HG03432 (cell line): ENCODE data around the gene DLG3.
"Not testable (repeated sequence)": the region's sequence is repeated elsewhere in the genome, so short reads cannot be mapped to it uniquely, and the experiment has no call there.

Experiments
- ATAC-seq: cut with Tn5 transposase; IDR thresholded peaks from one replicate; pipeline ENCODE4 v1.9.1; 2021; ENCODE audit warnings: mild to moderate bottlenecking, moderate library complexity; ENCODE audit not compliant: unreplicated experiment

Gene DLG3

DNA sequence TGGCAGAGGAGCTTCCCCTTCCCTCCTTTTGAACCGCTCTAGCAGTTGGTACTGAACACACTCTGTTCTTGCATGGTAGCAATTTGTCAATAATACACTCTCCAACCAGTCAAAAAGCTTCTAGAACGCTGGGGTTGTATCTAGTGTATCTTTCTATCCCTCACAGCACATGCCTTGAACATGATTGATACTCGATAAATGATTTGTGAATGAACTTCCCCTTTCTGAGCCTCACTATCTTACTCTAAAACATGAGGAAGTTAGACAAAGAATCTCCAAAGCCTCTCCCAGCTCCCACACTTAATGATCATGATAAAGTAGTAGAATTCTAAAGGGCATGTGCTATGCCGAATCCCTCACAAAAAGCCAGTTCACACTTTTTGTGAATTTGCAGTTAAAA lies 64.4 kb downstream of the DLG3 start:
- ATAC-seq = no peak

DNA sequence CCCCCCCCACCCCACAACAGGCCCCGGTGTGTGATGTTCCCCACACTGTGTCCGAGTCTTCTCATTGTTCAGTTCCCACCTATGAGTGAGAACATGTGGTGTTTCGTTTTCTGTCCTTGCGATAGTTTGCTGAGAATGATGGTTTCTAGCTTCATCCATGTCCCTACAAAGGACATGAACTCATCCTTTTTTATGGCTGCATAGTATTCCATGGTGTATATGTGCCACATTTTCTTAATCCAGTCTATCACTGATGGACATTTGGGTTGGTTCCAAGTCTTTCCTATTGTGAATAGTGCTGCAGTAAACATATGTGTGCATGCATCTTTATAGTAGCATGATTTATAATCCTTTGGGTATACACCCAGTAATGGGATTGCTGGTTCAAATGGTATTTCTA lies 70.6 kb downstream of the DLG3 start:
- not testable (repeated sequence) for ATAC-seq

DNA sequence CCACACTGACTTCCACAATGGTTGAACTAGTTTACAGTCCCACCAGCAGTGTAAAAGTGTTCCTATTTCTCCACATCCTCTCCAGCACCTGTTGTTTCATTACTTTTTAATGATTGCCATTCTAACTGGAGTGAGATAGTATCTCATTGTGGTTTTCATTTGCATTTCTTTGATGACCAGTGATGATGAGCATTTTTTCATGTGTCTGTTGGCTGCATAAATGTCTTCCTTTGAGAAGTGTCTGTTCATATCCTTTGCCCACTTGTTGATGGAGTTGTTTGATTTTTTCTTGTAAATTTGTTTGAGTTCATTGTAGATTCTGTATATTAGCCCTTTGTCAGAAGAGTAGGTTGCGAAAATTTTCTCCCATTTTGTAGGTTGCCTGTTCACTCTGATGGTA lies 71.1 kb downstream of the DLG3 start:
- ATAC-seq = not testable (repeated sequence)

DNA sequence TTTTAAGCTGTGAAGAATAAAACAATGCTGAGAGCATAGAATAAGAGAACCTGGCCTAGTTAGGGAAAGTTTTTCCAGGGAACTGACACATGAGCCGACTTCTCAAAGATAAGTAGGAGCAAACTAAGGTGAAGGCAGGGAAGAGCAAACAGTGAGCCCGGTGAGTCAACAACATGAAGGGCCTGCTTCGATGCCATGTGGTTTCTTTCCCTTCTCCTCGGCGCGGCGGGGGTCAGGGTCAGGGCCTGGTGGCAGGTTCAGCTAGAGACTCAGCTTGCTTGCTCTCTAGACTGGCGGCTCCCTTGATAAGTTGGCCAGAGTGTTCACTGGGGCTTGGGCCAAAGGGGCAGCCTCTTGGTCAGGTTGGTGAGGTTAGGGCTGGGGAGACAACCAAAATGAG lies 81.1 kb downstream of the DLG3 start:
- no peak for ATAC-seq

DNA sequence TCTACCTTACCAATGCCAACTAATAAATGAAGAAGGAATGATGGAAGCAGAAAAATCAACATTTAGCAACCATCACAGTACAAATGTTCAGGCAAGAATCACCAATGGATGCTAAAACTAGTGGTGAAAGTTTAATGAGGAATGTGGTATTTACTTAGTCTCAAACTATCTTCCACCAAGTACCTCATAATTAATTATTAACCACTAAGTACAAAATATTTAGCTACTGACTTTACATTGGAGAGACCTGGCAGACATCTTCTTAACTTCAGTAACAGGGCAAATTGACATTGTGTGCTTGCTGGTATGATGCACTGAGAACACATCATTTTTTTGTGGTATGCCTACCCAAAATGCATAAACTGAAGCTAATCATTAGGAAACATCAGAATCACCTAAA lies 82.4 kb downstream of the DLG3 start:
- ATAC-seq = no peak

DNA sequence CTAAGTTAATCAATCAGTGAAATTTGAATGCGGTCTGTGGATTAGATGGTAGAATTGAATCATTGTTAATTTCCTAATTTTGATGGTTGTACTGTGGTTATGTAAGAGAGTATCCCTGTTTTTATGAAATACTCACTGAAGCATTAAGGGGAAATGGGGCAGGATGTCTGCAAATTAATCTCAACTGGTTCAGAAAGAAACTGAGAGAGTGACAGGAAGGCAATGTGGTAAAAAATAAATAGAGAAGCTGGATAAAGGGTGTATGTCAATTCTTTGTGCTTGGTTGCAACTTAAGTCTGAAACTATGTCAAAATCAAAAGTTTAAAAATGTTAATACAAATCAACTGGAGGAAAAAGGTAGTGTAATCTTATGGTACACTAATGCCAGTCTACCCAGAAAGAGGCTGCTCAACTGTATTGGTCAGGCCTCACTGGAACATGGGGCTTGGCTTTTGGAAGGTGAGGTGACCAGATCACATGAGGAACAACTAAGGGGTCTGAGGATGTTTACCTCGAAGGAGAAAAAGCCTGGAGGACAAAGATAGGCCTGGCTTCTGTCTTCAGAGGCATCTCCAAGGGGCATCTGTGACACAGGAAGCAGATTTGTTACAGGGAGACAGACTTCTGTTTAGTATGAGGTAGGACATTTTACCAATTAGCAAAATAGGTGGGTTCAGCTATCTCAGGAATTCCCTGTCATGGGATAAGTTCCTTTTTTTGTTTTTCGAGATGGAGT lies 83.1 kb downstream of the DLG3 start:
- no peak for ATAC-seq

DNA sequence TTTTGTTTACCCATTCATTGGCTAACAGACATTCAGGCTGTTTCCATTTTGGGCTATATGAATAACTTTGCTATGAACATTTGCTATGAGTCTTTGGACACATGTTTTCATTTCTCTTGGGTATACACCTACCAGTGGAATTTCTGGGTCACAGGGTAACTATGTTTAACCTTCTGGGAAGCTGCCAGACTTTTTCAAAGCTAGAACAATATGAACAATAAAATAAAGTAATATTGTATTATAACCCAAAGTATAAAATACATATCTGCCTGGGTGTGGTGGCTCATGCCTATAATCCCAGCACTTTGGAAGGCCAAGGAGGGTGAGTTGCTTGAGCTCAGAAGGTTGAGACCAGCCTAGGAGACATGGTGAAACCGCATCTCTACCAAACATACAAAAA lies 90.6 kb downstream of the DLG3 start:
- no peak for ATAC-seq

DNA sequence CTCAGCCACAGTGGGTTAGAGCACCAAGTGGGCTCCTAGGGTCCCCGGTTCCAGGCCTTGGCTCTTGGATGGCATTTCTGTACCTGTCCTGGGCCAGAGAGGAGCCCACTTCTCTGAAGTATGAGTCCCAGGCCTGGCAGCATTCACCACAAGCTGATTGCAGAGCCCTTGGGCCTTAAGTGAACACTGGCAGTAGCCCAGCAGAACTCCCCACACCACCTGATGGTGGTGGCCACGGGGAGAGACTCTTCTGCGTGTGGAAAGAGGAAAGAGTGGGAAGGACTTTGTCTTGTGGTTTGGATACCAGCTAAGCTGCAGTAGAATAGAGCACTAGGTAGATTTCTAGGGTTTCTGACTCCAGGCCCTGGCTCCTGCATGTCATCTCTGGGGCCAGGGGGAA lies 104.8 kb downstream of the DLG3 start:
- no peak for ATAC-seq

DNA sequence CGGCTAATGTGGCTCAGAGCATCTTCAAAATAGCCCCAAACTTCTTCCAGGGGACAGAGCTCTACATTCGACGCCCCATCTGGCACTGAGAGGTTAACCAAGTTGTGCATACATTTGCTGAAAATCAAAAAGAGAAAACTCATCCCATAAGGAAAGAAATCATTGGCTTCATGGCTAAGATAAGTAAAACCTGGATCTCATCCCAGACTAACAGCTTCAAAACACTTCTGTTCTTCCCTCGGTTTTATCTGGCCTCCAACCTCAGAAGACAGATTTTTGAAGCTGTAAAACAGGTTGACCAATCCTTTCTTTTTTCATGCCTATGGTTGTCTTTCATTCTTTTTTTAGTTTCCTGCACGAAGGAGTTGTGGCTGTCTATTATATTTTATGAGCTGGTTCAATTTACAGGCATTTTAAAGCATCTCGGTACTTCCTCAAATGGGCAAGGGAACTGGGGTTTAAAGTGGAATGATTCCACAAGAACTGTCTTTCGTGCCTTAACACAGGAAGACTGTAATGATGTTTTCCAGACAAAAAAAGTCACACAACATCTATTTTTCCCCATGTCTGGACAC lies 107.6 kb downstream of the DLG3 start:
- ATAC-seq = no peak

DNA sequence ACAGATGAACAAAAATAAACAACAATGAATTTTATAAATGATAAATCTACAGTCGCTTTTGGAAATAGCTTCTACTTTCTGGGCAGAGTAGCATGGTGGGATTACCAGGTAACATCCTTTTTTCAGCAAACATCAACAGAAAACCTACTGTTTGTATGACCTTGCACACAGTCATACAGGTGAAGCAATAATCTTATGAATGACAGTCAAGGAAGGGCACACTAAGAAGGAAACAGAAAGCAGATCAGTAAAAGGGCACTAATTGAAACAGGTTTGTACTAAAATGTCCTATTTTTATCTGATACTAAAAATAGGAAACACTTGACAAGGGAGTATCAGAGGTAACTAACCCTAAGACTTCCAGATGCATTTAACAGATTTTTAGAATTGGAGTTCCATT lies 108.9 kb downstream of the DLG3 start:
- ATAC-seq = peak; percentile 86

DNA sequence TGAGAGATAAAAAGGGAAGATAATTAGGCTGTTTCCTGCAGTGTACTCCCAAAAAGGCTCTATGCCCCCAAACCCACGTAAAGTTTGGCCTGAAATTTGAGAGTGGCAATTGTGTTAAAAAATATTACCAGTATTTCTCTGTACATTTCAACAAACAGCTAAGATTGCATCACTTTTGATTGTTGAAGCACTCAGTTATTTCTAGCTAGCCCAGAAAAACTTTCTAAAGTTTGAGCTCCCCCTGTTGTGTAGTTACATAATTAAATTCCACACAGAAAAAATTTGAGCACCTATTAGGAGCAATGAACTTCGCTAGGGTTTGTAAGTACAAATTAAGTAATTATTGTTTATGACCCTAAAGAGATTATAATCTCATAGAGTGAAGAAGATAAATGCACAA lies 109.4 kb downstream of the DLG3 start:
- no peak for ATAC-seq

DNA sequence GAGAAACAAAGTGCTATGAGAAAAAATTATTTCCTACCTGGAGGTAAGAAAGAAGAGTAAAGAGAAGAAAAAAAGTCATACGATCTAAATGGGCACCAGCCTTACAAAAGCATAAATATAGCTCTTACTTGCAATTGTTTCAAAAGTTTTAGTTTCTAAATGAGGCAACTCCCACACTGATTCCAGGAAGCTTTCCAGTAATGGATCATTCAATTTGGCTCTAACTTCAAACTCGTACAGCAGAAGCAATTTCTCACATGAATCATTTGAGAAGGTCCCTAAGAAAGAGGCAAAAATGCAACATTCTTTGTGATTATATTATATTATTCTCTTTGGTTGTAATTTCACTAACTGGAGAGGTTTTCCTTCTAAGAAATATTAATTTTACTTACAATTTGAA lies 109.9 kb downstream of the DLG3 start:
- no peak for ATAC-seq

DNA sequence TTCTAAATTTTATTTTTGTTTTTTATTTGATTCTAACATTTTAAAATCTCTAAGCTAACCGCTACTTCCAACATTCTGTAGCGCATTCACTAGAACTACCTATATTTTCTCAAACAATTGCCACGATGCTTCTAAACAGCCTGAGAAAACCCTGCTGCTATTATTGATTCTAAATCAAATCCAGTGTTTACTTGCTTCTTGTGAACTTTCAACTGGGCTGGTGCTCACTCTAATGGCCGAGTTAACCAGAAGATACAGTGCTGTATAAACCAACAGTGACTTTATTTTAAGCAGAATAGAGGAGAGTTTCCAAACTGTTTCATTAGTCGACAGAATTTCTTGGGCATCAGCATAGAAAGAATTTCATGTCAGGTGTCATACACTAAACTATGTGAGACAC lies 110.3 kb downstream of the DLG3 start:
- ATAC-seq = no peak
